Left lobe of liver (tissue), 2 donors: Measurements from ENCODE around the gene PTX4. TPM values are rescaled to one million over a fixed set of nuclear protein-coding genes. Genes with fewer than 3 reads are reported as not detected.

Experiments
- ATAC-seq: fragments of 200-7000 bp; cut with Tn5 transposase; one replicate; pipeline ENCODE4 v1.9.1; 2020; ENCODE audit warnings: mild to moderate bottlenecking, moderate library complexity
- DNase-seq: peaks from one replicate; pipeline ENCODE4 v3.0.0-alpha.2; 2020; ENCODE audit warnings: low spot score
- total RNA-seq: library from RNA; stranded (reverse); gene quantifications from one replicate; pipeline ENCODE4 v1.2.1, GENCODE V29; 2021
- donor health status: DM: no; HTN: no; CAD: no; lungs with moderate emphysema.
- donor health status: DM: no; HTN: yes; CAD: no.

Gene PTX4
- total RNA-seq, 1 donor from 2014 or later = not detected

- ATAC-seq = no peak
- no peak for DNase-seq
Measured at GRCh38 chr16:1465567-1465915, 23.2 kb downstream of the PTX4 start.

- no peak for ATAC-seq
- DNase-seq = no peak
Measured at GRCh38 chr16:1464894-1465566, 23.7 kb downstream of the PTX4 start.

- DNase-seq (no peak), ATAC-seq (no peak)
Measured at GRCh38 chr16:1464196-1464893, 24.4 kb downstream of the PTX4 start.

GRCh38 chr16:1461146-1461545, 27.6 kb downstream of the PTX4 start:
- DNase-seq (no peak), ATAC-seq (no peak)

- DNase-seq (no peak), ATAC-seq (no peak)
Measured at GRCh38 chr16:1460602-1461138, 28.1 kb downstream of the PTX4 start.

- DNase-seq (no peak), ATAC-seq (no peak)
Measured at GRCh38 chr16:1459967-1460366, 28.8 kb downstream of the PTX4 start.

- DNase-seq = no peak
- ATAC-seq = no peak
Measured at GRCh38 chr16:1458977-1459341, 29.8 kb downstream of the PTX4 start.

- ATAC-seq (no peak), DNase-seq (no peak)
Measured at GRCh38 chr16:1458336-1458976, 30.3 kb downstream of the PTX4 start.

GRCh38 chr16:1457489-1458245, 31.1 kb downstream of the PTX4 start:
- ATAC-seq = no peak

GRCh38 chr16:1456951-1457350, 31.8 kb downstream of the PTX4 start:
- no peak for ATAC-seq

More at GRCh38 chr16:1457489-1458245, 31.1 kb downstream of the PTX4 start:
- DNase-seq = no peak

GRCh38 chr16:1455190-1456171, 33.3 kb downstream of the PTX4 start:
- no peak for ATAC-seq
- no peak for DNase-seq

More at GRCh38 chr16:1456951-1457350, 31.8 kb downstream of the PTX4 start:
- DNase-seq = no peak

- ATAC-seq = no peak
- no peak for DNase-seq
Measured at GRCh38 chr16:1454561-1454960, 34.2 kb downstream of the PTX4 start.

GRCh38 chr16:1453316-1453715, 35.4 kb downstream of the PTX4 start:
- DNase-seq = no peak
- no peak for ATAC-seq

GRCh38 chr16:1452530-1452929, 36.2 kb downstream of the PTX4 start:
- no peak for DNase-seq

GRCh38 chr16:1451702-1452392, 36.9 kb downstream of the PTX4 start:
- no peak for ATAC-seq
- no peak for DNase-seq

More at GRCh38 chr16:1452530-1452929, 36.2 kb downstream of the PTX4 start:
- no peak for ATAC-seq

- DNase-seq (no peak), ATAC-seq (no peak)
Measured at GRCh38 chr16:1450841-1451240, 37.9 kb downstream of the PTX4 start.

GRCh38 chr16:1450218-1450617, 38.5 kb downstream of the PTX4 start:
- DNase-seq (no peak), ATAC-seq (no peak)

GRCh38 chr16:1449201-1449788, 39.4 kb downstream of the PTX4 start:
- no peak for ATAC-seq
- DNase-seq = no peak

- no peak for DNase-seq
- no peak for ATAC-seq
Measured at GRCh38 chr16:1448536-1449116, 40.1 kb downstream of the PTX4 start.
